Heart right ventricle (tissue), 16 donors: ENCODE data around the gene OR10A3. TPM values are rescaled to one million over a fixed set of nuclear protein-coding genes. Genes with fewer than 3 reads are reported as not detected.

Experiments used
- ATAC-seq, 8 donors: fragments of 200-7000 bp; cut with Tn5 transposase; one replicate each; pipeline ENCODE4 v1.9.1; 2020; ENCODE audit warnings: mild to moderate bottlenecking in 8 of 8, moderate library complexity in 8 of 8, moderate number of reproducible peaks in 1 of 8
- DNase-seq, 2 donors: peaks; one replicate each; pipeline ENCODE4 v3.0.0-alpha.2; 2020
- H3K27ac ChIP-seq, 10 donors: fragments of 200-600 bp; sonication (generic) in 2 of 10; one replicate each; pipeline versions ENCODE4 v1.5.0 to v1.8.0; 2020 to 2022; ENCODE audit warnings: mild to moderate bottlenecking in 3 of 10
- H3K27me3 ChIP-seq, 7 donors: fragments of 200-600 bp; one replicate each; pipeline ENCODE4 v1.8.0; 2021 to 2022; ENCODE audit warnings: mild to moderate bottlenecking in 2 of 7
- H3K36me3 ChIP-seq, 9 donors: fragments of 200-600 bp; sonication (generic) in 1 of 9; one replicate each; pipeline versions ENCODE4 v1.5.0 to v1.8.0; 2020 to 2022; ENCODE audit warnings: mild to moderate bottlenecking in 2 of 9
- H3K4me1 ChIP-seq, 9 donors: fragments of 200-600 bp; sonication (generic) in 1 of 9; one replicate each; pipeline versions ENCODE4 v1.5.0 to v1.8.0; 2020 to 2022; ENCODE audit warnings: mild to moderate bottlenecking in 4 of 9
- H3K4me3 ChIP-seq, 10 donors: fragments of 200-600 bp; sonication (generic) in 2 of 10; one replicate each; pipeline versions ENCODE4 v1.5.0 to v1.8.0; 2020 to 2022; ENCODE audit warnings: mild to moderate bottlenecking in 7 of 10, moderate library complexity in 2 of 10
- H3K9me3 ChIP-seq, 11 donors: fragments of 200-600 bp in 10 of 11; sonication (generic) in 2 of 11; one replicate each; pipeline versions ENCODE4 v1.5.0 to v1.8.0; 2013 to 2022; ENCODE audit warnings: mild to moderate bottlenecking in 2 of 11, control low read depth in 1 of 11, moderate library complexity in 1 of 11
- CTCF ChIP-seq, 9 donors: fragments of 200-600 bp; sonication (generic) in 2 of 9; IDR thresholded peaks; one replicate each; pipeline versions ENCODE4 v1.5.0 to v1.8.0; 2021 to 2022; ENCODE audit warnings: antibody characterized with exemption in 9 of 9, mild to moderate bottlenecking in 5 of 9, moderate library complexity in 1 of 9
- WGBS, 2 donors: extraction: QIAGEN DNeasy Blood & Tissue Kit; methylation state at CpG; one replicate each; pipeline ENCODE4 v1.1.7; 2013; ENCODE audit warnings: inconsistent platforms in 1 of 2; 5-methylcytosine and 5-hydroxymethylcytosine counted together
- intact Hi-C, 10 donors: fragments of 100-400 bp; cut with DNase I; formaldehyde crosslinking; loops; one replicate each; pipeline versions ENCODE4 v1.11.1 to v1.14.2; 2022
- polyA plus RNA-seq, 2 donors: library from polyadenylated mRNA; stranded (reverse); fragments of 200-250 nt; gene quantifications; one replicate each; pipeline ENCODE4 v1.2.3, GENCODE V29; 2013
- total RNA-seq, 10 donors: library from RNA; stranded (reverse); fragmentation: NEBNext Ultra II Directional in 3 of 10; extraction: Animal tissue kit (Norgen Biotek cat#: 25700) in 3 of 10; gene quantifications; one replicate each; pipeline versions ENCODE4 v1.2.1 to v1.2.4, GENCODE V29; 2021 to 2023
- donor health status: Arrhythmogenic right ventricular cardiomyopathy.
- donor health status: ischemic (EF 13 %, LVEDD 7.1; RV severe dilation, severe dysfunction).
- donor health status: healthy with polysubstance abuse.
- donor health status: DM: no; HTN: yes; CAD: no.
- donor health status: DM: no; HTN: no; CAD: no.
- donor health status: ischemic (EF 25% LVEDD 6.9; RV normal size, moderate dysfunction).
- donor health status: ischemic (EF 25% LVEDD 5.7; RV mildly dilated, moderate dysfunction).
- donor health status: healthy.
- donor health status: DM: yes; HTN: yes; CAD: no.
- donor health status: Ischemic cardiomyopathy.
- donor health status: ischemic (EF 35%, LVEDD 5.7; RV mildly dilated, moderate dysfunction).
- donor health status: nonischemic (EF 11% LVEDD 7.7; RV severe dilation, severe dysfunction).
- donor health status: DM: yes; HTN: yes; CAD: no.
- donor health status: PGD.
- donor health status: ischemic (EF 29% LVEDD 5.4; RV normal size, mild dysfunction).
- donor health status: nonischemic (EF 23%, LVEDD 6.1; RV moderate dilation, normal function).

The OR10A3 gene
- total and polyA plus RNA-seq, 12 donors, result not detected

- Histone ChIP-seq H3K36me3 (no peaks in the 10 kb centered on the region), H3K4me3 (no peak overlapping the region), H3K9me3 (peaks cover 0 to 33% (median 19%) of the 10 kb centered on the region in 11 donors), H3K27me3 (peaks cover 0 to 5% (median 0%) of the 10 kb centered on the region in 7 donors), H3K4me1 (no peaks in the 10 kb centered on the region), H3K27ac (no peak overlapping the region)
- ATAC-seq (no peak), DNase-seq (no peak)
- TF ChIP-seq CTCF (IDR thresholded peaks at IDR 0.05), result no peak
- intact Hi-C loops, result no loop called here
- WGBS, 2 donors, result 55 to 56% methylated on average over 5 of the region's 5 CpGs
These were observed 362 bp downstream of the OR10A3 start for GRCh38 chr11:7941146-7941545.

DNA sequence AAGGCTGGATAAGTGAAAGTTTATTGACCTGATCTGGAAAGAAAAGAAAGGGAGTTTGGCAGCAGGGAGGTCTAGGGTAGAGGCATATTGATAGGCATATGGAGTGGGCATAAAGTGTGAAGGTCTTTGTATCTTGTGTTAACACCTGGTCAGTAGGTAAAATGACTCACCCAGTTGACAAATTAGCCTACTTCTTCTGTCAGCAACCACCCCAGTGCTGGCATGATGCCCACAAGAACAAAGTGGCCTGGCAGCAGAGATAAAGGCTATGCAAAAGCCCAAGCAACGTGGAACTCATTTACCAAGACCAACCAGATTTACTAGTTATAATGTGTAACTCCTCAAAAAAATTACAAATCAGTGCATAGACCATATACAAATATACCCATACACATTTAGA, 4.9 kb downstream of the OR10A3 start:
- intact Hi-C loops, result no loop called here
- no peak overlapping the region for H3K4me3 ChIP-seq
- H3K27ac ChIP-seq, result no peak overlapping the region
- WGBS, 2 donors, result 22 to 33% methylated on average over 1 of the region's 1 CpG
- no peak for TF ChIP-seq CTCF (IDR thresholded peaks at IDR 0.05)
- ATAC-seq (no peak), DNase-seq (peak in 1 of 2 donors; percentile 8)
- no peaks in the 10 kb centered on the region for H3K36me3 ChIP-seq
- peaks cover 0 to 5% (median 0%) of the 10 kb centered on the region in 11 donors for H3K9me3 ChIP-seq
- H3K4me1 ChIP-seq, result no peaks in the 10 kb centered on the region
- peaks cover 0 to 4% (median 0%) of the 10 kb centered on the region in 7 donors for H3K27me3 ChIP-seq

DNA sequence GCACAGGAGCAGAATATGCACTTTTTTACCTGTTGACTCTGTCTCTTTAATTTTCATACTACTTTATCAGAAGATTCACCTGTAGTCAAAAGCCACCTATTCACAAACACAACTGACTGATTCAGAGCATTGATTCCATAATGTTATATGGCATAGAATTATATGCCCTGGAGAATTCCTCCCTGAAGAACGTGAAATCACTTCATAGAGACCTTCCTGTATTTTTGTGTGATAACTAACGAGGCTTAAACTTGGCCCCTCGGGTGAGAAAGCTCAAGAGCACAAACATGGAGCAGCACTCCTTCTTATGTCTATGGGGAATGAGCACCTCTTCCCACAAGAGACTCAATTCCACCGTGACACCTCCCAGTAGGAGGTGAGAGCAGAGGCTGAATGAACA, 10.3 kb downstream of the OR10A3 start, which contains the start of gene OR10A6:
OR10A6 (minus strand) TSS at position 101 of the 400 bp plus-strand sequence. CDS start 2,606 bp downstream, outside the sequence.
- intact Hi-C loops, result no loop called here
- Histone ChIP-seq H3K27me3 (peaks cover 0 to 20% (median 1%) of the 10 kb centered on the region in 7 donors), H3K36me3 (no peaks in the 10 kb centered on the region), H3K9me3 (peaks cover 0 to 8% (median 0%) of the 10 kb centered on the region in 11 donors), H3K27ac (no peak within 1 kb of the TSS), H3K4me3 (no peak within 1 kb of the TSS), H3K4me1 (no peaks in the 10 kb centered on the region)
- no peak for TF ChIP-seq CTCF (IDR thresholded peaks at IDR 0.05)
- no peak for DNase-seq
- WGBS, 2 donors, result 70 to 80% methylated on average over 4 of the region's 4 CpGs
- no peak for ATAC-seq

DNA sequence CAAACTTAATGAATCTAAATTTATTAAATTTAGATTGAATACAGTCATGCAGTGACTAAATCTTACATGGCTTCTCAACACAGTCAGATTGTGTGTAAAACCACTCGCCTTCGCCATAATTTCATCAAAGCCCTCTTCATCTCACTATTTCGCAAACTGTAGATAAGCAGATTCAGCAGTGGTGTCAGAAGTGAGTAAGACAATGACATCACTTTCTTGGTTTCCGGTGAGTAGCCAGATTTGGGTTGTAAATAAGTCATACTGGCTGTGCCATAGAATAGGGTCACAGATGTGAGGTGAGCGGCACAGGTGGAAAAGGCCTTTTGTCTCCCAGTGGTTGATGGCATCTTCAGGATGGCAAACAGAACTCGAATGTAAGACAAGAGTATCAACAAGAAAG, 13.9 kb downstream of the OR10A3 start:
- 80 to 81% methylated on average over 6 of the region's 6 CpGs for WGBS, 2 donors

More for the DNA sequence above, 13.9 kb downstream of the OR10A3 start:
- H3K4me1 ChIP-seq, result no peaks in the 10 kb centered on the region
- peaks cover 0 to 27% (median 6%) of the 10 kb centered on the region in 7 donors for H3K27me3 ChIP-seq
- intact Hi-C loops, result no loop called here
- DNase-seq (no peak), ATAC-seq (no peak)
- no peaks in the 10 kb centered on the region for H3K36me3 ChIP-seq
- H3K4me3 ChIP-seq, result no peak overlapping the region
- H3K9me3 ChIP-seq, result peaks cover 0 to 8% (median 0%) of the 10 kb centered on the region in 11 donors
- H3K27ac ChIP-seq, result no peak overlapping the region
- TF ChIP-seq CTCF (IDR thresholded peaks at IDR 0.05), result no peak
